HT1080 (cell line): ENCODE measurements around the gene GPC4. TPM values are rescaled to one million over a fixed set of nuclear protein-coding genes. Genes with fewer than 3 reads are reported as not detected.
A peak's percentile ranks its signal among the peaks of the same experiment; 100 is the strongest.

ENCODE experiments used
- DNase-seq: peaks from one replicate; pipeline ENCODE4 v3.0.0-alpha.2; 2015; ENCODE audit warnings: low read depth
- polyA plus RNA-seq, 2 experiments: library from polyadenylated mRNA; depleted of rRNA; stranded (reverse); fragments of >200 nt; gene quantifications; 2 replicates each; pipeline ENCODE4 v1.2.3, GENCODE V29; 2015
- total RNA-seq: library from RNA; depleted of rRNA; stranded (reverse); fragments of >200 nt; shearing (Covaris generic); gene quantifications from 2 replicates; pipeline ENCODE4 v1.2.3, GENCODE V29; 2014; rRNA removed

GPC4 gene
- 0.29 and 0.30 TPM in 2 replicates for total RNA-seq
- 1.6 and 1.9 TPM in 2 replicates for polyA plus RNA-seq (2015; cell fraction: cytosol; rRNA removed)
- polyA plus RNA-seq (2015; cell fraction: nucleus; rRNA removed) = 5.5 and 6.4 TPM in 2 replicates

- DNase-seq = peak; percentile 22
Measured at GRCh38 chrX:133415276-133416105, at the start of gene GPC4. TSS of gene GPC4 (minus strand) at chrX:133415489. CDS start at chrX:133414965, 524 bp downstream.

GRCh38 chrX:133461231-133461630 lies 45.9 kb upstream of the GPC4 start:
- no peak for DNase-seq

GRCh38 chrX:133454924-133455323 lies 39.6 kb upstream of the GPC4 start:
- DNase-seq = no peak

GRCh38 chrX:133454491-133454914 lies 39.2 kb upstream of the GPC4 start:
- DNase-seq = no peak

- DNase-seq = no peak
Measured at GRCh38 chrX:133448512-133449076, 33.3 kb upstream of the GPC4 start.

- DNase-seq = peak; percentile 32
Measured at GRCh38 chrX:133444952-133445831, 29.9 kb upstream of the GPC4 start.

GRCh38 chrX:133444196-133444595 lies 28.9 kb upstream of the GPC4 start:
- no peak for DNase-seq

- DNase-seq = no peak
Measured at GRCh38 chrX:133440797-133441163, 25.5 kb upstream of the GPC4 start.

GRCh38 chrX:133440081-133440796 lies 24.9 kb upstream of the GPC4 start:
- no peak for DNase-seq

GRCh38 chrX:133437766-133438165 lies 22.5 kb upstream of the GPC4 start:
- DNase-seq = no peak

- DNase-seq = no peak
Measured at GRCh38 chrX:133437356-133437755, 22.1 kb upstream of the GPC4 start.

GRCh38 chrX:133435544-133436124 lies 20.3 kb upstream of the GPC4 start:
- no peak for DNase-seq

GRCh38 chrX:133434197-133434820 lies 19.0 kb upstream of the GPC4 start:
- DNase-seq = peak; percentile 13

- DNase-seq = no peak
Measured at GRCh38 chrX:133419911-133420310, 4.6 kb upstream of the GPC4 start.

- DNase-seq = no peak
Measured at GRCh38 chrX:133418588-133418987, 3.3 kb upstream of the GPC4 start.

GRCh38 chrX:133417364-133417763 lies 2.1 kb upstream of the GPC4 start:
- DNase-seq = no peak

GRCh38 chrX:133414406-133415275 lies 648 bp downstream of the GPC4 start:
- no peak for DNase-seq

- DNase-seq = no peak
Measured at GRCh38 chrX:133413218-133413925, 1.9 kb downstream of the GPC4 start.

- no peak for DNase-seq
Measured at GRCh38 chrX:133412665-133413064, 2.6 kb downstream of the GPC4 start.
